NCI-H345 treated with DMSO at 0.1 percent for 48 hours (cell line): ENCODE results near the gene ADNP.
"Not testable (repeated sequence)": the region's sequence is repeated elsewhere in the genome, so short reads cannot be mapped to it uniquely, and the experiment has no call there.

Source experiments
- DNase-seq: peaks from one replicate; lab custom pipeline; 2025; ENCODE audit not compliant: unreplicated experiment; lab: John Stamatoyannopoulos, UW

Gene ADNP

DNA sequence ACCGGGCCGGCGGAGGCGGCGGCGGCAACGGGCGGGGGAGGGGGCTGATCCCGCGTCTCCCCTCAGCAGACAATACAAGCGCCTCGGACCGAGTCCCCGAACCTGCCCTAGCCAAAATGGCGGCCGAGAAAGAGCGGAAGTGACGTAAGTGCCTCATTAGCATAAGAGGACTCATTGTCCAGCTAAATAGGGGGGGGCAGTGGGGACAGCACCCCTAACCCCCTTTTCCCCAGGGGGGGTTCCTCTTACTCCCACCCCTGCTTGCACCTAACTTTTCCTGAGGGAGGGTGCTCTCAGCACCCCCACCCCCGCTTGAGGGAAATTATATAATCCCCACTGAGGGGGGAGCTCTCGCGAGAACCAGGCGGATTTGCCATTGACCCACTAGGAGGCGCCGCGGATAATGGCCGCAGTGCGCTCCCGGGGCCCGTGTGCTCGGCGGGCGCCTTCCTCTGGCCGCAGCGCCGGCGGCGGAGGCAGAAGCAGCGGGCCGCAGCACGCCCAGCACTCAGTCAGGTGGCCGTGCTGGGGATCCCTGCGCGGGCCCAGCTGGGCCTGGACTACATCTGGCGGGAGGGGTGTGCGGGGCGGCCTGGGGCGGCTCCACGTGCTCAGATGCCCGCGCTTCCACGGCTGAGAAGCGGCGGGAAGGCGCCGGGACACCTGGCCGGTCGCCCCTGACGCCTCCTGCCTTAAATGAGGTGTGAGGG is at the start of gene ADNP:
TSS of gene ADNP (minus strand) at position 132 of the 710 bp plus-strand sequence. CDS start 27,441 bp downstream, outside the sequence.
- peak; percentile 96 for DNase-seq

DNA sequence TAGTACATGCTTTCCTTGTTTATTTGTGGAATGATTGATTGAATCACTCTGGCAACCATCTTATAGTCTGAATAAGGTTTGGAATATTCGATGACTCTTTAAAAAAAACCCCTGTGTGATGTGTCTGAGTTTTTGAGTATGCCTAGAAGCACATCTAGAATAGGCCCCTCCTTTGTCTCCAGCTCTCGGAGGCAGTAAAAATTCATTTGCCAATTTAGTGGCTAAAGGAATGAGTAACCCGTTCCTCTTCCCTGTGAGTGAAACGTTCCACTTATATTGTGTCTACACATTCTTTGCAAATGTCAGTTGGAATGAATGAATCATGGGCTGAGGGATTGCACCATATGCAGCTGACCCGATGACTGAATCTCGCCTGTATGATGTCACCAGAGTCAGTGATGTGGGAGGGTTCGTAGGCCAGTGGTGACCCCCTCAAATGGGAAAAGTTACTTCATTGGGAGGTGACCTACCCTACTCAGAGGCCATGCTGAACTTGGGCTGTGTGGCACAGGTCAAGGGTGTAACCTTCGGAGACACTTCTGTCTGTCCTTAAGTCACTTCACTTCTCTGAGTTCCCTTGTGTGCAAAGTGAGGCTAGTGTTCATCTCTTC is 48.9 kb upstream of the ADNP start:
- DNase-seq, result no peak

DNA sequence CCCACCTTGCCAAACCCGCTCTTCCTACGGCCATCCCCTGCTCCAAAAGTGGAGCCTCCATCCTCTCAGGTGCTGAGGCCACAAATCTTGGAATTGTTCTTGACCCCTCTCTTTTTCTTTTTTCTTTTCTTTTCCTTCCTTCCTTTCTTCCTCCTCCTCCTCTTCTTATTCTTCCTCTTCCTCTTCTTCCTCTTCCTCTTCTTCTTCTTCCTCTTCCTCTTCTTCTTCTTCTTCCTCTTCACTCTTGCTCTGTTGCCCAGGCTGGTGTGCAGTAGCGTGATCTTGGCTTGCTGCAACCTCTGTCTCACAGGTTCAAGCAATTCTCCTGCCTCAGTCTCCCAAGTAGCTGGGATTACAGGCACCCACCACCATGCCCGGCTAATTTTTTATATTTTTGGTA is 47.3 kb upstream of the ADNP start:
- not testable (repeated sequence) for DNase-seq

DNA sequence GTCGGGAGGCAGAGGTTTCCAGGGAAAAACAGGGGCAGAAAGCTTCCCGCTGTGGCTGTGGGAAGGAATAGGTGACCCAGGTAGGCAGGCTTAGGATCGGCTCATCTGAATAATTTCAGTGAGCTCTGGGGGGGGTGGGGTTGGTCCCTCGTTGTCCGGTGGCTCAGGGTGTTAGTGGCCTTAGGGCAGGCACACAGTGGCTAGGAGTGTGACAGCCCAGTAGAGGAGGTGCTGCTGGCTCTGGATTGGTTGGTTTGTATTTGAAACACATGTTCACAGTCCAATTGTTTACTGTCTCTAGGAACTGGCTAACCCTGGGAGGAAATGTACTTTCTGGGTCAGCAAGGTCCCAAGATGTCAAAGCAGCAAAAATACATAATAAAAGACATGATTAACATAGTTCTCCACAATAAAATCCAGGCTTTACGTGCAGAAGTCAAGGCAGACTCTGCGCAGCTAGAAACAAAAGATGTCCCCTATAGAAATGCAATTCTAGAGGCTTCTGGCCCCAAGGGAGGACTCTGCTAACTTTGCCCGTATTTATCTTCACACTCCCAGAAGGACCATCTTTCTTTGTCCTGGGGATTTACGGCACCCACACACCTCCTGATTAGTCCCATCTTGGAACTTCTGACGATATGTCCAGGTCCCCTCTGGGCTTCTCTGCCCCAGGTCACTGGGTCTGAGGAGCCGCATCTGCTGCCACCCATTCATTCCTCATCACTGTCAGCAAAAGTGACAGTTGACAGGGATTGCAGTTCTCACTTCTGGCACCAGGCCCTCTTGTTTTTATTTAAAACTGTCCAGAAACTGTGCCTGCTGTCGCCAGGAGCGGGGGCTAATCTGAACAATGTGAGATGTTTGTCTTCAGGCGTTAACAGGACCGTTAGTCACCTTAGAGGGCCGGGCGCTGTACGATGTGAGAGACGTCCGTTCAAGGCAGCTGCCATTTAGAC is 46.1 kb upstream of the ADNP start:
- DNase-seq, result no peak

DNA sequence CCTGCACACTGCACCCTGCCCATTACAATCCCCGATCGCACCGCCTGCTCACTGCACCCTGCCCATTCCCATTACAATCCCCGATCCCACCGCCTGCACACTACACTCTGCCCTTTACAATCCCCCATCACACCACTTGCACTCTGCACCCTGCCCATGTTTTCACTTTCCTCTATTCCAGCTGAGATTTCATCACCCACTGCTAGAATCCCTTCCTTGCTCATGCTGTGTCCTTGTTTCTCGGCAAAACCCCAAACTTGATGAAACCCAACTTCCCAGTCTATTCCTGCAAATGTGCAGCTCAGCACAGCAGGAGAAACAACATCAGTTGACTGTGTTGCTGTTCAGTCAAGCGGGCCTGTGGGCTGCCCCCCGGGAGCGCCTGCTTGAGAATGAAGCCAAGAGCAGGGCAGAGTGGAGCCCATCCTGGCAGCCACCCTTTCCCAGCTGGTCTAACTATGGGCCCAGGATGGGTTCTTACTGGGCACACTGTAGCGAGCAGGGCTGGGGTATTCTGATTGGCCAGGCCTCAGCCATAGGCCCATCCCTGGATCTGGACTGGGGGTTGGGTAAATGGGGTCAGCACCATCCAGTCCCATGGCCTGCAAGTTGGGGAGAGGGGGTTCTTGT is 44.6 kb upstream of the ADNP start:
- no peak for DNase-seq

DNA sequence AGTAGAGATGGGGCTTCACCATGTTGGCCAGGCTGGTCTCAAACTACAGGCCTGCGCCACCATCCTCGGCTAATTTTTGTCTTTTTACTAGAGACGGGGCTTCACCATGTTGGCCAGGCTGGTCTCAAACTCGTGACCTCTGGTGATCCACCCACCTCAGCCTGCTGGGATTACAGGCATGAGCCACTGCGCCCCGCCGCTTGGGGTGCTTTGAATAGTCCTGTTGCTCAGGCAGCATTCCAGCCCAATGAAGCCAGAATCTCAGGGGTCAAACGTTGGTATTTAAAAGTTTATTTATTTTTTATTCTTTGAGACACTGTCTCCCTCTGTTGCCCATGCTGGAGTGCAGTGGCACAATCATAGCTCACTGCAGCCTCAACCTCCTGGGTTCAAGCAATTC is 38.7 kb upstream of the ADNP start:
- DNase-seq, result no peak

DNA sequence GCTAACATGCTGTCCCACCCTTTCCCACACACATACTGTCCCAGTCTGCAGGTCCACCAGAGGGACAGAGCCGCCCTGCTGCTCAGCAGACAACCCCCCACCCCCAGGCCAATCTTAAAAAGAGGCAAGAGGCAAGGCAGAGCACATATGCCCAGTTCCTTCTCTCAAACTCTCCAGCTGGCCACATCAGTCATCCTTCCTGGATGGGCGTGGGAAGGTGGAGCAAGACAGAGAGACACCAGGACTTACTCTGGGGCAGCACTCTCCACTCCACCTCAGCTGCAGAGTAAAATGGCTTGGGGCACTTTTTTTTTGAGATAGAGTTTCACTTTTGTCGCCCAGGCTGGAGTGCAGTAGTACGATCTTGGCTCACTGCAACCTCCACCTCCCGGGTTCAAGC is 38.2 kb upstream of the ADNP start:
- DNase-seq, result no peak

DNA sequence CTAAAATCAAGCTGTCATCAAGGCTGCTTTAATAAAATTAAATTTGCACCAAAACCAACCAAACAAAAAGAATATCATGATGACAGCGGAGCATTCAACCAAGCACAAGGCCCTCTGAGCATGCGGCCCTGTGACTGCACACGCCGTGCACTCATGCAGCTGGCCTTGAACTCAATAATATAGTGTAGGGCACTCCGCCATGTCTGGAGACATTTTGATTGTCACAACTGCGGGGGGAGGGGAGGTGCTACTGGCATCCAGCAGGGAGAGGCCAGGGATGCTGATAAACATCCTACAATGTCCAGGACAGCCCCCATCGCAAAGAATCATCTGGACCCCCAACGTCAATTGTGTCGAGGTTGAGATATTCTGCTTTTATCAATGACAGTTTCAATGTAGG is 37.1 kb upstream of the ADNP start:
- no peak for DNase-seq

DNA sequence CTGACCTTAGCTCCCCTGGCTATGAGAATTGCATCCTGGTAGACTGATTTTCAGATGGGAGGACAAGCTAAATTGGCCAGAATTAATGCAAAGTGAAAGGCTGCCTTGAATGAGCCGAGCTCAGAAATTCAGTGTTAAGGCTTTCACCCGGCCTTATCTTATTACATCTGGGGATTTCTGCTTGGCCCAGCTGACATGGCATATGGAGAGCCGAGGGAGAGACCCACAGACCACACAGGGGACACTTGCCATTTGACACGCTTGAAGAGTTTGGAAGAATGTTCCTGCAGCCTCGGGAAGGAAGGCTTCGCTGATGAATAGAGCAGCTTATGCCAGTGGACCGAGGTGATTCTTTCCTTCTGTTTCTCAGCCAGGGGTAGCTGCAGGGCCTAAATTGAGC is 36.3 kb upstream of the ADNP start:
- DNase-seq, result no peak

DNA sequence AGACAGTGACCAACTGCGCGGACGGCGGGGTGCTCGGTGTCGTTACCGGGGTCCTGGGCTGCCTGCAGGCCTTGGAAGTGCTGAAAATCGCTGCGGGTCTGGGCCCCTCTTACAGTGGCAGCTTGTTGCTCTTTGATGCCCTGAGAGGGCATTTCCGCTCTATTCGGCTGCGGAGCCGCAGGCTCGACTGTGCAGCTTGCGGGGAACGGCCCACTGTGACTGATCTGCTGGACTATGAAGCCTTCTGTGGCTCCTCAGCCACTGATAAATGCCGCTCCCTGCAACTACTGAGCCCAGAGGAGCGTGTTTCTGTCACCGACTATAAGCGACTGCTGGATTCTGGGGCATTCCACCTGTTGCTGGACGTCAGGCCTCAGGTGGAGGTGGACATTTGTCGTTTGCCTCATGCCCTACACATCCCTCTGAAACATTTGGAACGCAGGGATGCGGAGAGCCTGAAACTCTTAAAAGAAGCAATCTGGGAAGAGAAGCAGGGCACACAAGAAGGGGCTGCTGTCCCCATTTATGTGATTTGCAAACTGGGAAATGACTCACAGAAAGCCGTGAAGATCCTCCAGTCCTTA is 28.4 kb upstream of the ADNP start:
- no peak for DNase-seq

DNA sequence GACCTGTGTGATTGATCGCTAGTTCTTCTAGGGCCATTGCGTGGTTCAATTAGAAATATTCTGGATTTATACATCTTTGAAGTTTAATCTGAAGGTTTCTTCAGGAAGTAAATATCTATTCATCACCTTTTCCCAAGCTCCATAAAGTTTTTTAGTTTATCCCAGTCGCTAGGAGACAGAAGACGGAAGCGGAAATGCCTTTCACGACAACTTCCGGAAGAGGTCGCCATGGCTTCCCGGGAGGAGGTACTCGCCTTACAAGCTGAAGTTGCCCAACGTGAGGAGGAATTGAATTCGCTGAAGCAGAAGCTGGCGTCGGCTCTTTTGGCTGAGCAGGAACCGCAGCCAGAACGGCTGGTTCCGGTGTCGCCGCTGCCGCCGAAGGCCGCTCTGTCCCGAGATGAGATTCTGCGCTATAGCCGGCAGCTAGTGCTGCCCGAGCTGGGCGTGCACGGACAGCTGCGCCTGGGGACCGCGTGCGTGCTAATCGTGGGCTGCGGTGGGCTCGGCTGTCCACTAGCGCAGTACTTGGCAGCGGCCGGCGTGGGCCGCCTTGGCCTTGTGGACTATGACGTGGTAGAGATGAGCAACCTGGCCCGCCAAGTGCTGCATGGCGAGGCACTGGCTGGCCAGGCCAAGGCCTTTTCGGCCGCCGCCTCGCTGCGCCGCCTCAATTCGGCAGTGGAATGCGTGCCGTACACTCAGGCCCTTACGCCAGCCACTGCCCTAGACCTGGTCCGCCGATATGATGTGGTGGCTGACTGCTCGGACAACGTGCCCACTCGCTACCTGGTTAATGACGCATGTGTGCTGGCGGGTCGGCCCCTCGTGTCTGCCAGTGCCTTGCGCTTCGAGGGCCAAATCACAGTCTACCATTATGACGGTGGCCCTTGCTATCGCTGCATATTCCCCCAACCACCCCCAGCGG is 27.6 kb upstream of the ADNP start, which contains the start of gene MOCS3:
TSS of gene MOCS3 (plus strand) at position 204 of the 928 bp plus-strand sequence. CDS start at position 229, 25 bp downstream.
- peak; percentile 96 for DNase-seq

DNA sequence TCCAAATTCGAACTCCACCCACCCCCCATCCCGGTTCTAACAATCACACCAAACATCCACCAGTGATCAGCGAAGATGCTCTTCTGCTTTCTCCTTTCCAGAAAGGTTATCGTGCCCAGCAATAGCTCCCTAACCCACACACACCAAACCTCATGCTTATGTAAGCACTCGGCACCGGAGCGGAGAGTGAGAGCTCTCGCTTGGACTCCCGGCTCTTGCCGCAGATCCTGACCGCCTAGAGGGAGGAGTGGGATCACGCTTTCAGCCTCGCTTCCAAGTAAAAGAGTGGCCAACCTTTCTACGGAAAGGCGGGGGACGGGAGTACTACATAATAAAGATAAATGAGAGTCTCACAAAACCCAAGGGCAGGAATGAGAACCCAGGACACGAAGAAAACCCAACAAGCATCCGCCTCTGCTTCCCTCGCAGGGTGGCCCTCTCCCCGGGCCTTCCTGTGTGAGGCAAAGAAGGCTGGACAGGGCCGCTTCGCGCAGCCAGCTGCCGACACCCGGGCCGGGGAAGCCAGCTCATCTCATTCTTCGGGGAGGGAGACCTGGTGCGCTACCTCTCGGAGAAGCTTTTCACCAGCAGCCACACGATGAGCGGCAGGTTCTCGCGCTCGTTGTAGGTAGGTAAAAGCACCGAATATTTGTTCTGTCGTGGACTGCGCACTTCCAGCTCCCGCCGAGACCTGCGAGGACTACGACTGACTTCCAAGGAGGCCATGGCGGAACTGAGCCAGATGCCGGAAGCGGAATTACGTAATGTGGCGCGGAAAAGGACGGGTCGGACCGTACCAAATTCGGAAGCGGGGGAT is 26.8 kb upstream of the ADNP start, which contains the start of gene DPM1:
TSS of gene DPM1 (minus strand) at position 735 of the 817 bp plus-strand sequence. CDS start at position 726, 9 bp downstream.
- no peak for DNase-seq

DNA sequence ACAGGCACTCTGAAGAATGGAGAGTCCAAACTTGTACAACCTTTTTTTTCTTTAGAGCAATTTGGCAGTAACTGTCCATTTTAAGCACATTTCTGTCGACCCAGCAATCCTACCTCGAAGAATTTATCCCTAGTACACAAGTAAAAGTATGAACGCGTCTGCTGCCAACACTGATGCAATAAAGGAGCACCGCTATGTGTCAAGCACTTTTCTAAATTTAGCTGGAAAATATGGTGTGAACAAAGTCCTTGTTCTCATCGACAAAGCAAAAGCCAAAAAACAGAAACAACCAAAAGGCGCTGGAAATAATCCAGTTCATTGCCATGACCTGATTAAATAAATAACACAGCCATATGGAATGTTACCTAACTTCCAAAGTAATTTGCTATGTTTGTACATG is 26.0 kb upstream of the ADNP start:
- DNase-seq, result no peak

DNA sequence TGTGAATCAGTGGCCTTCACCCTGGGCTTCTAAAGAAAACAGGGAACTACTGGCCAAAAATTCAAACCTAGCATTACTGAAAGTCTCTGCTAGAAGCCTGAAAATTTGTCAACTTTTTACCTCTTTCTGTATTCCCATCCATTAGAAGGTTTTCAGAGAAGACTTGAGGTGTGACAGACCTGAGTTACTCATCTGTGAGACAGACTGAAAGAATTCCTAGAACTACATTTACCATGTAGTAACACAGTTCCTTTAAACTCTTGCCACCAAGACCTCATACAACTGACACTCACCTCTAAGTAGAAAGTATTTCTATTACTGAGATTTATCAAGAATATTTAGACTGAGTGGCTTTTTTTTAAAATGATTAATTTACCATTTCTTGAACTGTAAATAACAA is 22.6 kb upstream of the ADNP start:
- no peak for DNase-seq

DNA sequence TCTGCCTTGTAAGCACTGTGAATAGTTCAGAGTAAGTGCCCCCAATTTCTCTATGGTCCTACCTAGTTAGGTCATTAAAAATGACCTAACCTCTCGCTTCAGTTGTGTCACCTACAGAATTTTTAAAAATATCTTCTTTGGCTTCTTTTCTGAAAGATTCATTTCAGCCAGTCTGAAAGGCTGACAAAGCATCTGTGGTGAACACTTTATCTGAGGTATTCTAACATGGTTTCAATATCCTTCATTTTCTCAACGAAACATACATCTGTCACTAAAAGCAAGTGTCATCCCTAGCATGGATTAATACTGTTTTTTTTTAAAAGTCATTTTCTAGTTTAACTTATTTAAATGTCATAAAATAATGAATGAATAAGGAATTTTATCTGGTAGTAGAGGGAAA is 22.0 kb upstream of the ADNP start:
- no peak for DNase-seq

DNA sequence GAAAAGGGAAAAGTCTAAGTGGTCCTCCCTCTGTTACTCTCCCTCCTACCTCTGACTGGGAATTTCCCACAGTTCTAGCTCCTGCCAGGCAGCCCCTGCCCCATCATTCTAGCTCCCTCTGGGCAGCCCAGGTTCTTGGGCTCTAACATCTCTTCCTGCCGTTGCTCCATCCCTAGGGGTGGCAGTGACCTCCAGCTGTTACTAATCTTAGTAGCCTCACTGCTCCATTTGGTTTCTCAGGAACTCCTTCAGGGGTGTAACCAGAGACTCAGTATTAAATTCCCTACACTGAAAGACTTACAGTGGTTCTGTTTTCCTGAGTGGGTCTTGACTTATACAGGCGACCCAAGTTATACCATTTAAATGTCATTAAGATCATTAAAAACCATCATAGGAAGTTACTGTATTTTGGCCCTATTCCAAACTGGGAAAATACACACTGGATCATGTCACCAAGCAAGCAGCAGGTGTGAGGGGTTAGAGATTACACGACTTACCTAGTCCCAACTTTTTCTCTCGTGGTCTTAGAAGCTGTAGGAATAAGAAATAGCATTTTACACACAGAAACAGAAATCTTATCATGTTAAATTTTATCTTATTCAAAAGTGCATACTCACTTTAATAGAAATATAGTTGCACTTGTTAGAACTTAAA is 17.0 kb upstream of the ADNP start:
- DNase-seq, result no peak

DNA sequence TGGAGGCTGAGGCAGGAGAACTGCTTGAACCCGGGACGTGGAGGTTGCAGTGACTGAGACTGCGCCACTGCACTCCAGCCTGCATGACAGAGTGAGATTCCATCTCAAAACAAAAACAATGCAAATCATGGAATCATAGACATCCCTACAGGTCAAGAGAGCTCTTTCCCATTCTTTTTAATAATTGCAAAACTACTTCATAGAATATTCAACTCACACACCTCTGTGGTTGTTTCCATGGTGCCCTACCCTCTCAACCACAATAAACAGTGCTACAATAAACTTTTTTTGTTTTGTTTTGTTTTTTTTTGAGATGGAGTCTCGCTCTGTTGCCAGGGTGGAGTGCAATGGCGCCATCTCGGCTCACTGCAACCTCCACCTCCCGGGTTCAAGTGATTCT is 11.8 kb upstream of the ADNP start:
- DNase-seq, result no peak

DNA sequence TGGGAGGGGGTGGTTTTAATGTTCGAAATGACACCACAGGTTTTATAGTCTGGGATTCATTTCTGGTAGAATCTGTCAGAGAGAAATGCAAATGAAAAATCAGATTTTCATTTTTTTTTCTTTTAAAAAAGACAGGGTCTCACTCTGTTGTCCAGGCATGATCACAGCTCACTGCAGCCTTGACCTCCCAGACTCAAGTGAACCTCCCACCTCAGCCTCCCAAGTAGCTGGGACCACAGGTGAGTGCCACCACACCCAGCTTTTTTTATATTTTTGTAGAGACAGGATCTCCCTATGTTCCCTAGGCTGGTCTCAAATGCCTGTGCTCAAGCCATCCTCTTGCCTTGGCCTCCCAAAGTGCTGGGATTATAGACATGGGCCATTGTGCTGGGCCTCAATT is 2.4 kb upstream of the ADNP start:
- DNase-seq, result no peak
